ENCODE results near the gene SAMD7. TPM values are rescaled to one million over a fixed set of nuclear protein-coding genes. Genes with fewer than 3 reads are reported as not detected.

The SAMD7 gene, protein sequence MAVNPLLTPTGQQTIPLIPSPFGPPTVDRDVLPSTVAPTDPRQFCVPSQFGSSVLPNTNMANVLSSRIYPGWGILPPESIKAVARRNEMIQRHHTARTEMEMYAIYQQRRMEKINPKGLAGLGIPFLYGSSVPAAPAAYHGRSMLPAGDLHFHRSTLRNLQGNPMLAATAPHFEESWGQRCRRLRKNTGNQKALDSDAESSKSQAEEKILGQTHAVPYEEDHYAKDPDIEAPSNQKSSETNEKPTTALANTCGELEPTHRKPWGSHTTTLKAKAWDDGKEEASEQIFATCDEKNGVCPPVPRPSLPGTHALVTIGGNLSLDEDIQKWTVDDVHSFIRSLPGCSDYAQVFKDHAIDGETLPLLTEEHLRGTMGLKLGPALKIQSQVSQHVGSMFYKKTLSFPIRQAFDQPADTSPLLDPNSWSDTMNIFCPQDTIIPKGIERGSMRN
- total RNA-seq (2016; rRNA removed; fragmentation: Illumina TruSeq; extraction: Trizol) (not detected in 2 replicates), polyA plus RNA-seq (2011; rRNA removed) (not detected in 2 replicates), polyA minus RNA-seq (2011; rRNA and poly(A)+ RNA removed; ENCODE audit: low replicate concordance) (not detected in 2 replicates), Bru-seq, nascent RNA (percentile 4 among the genes with signal in this experiment), BruChase-seq, experiment 1, labeled RNA remaining after a 6-hour chase (percentile 5 among the genes with signal in this experiment), BruChase-seq, experiment 2, labeled RNA remaining after a 2-hour chase (percentile 4 among the genes with signal in this experiment)
- not detected in 2 replicates for total RNA-seq (2016; cell fraction: cytosol; rRNA removed; fragmentation: Illumina TruSeq; extraction: Trizol; ENCODE audit: low read depth)
- total RNA-seq (2016; cell fraction: insoluble cytoplasmic fraction; rRNA removed; fragmentation: Illumina TruSeq; extraction: Trizol) = not detected in 2 replicates
- not detected in 2 replicates for total RNA-seq (2016; cell fraction: membrane; rRNA removed; fragmentation: Illumina TruSeq; extraction: Trizol)
- not detected in 2 replicates for total RNA-seq (2016; cell fraction: nucleus; rRNA removed; fragmentation: Illumina TruSeq; extraction: Trizol)
- not detected in 2 replicates for polyA plus RNA-seq (2011; cell fraction: cytosol; rRNA removed)
- not detected in 2 replicates for polyA plus RNA-seq (2011; cell fraction: nucleus; rRNA removed)
- not detected in 2 replicates for polyA plus RNA-seq (2012)
- polyA plus RNA-seq (2016; cell fraction: cytosol; fragmentation: Illumina TruSeq; extraction: Trizol; ENCODE audit: low read depth) = not detected in 2 replicates
- not detected in 2 replicates for polyA plus RNA-seq (2016; cell fraction: insoluble cytoplasmic fraction; fragmentation: Illumina TruSeq; extraction: Trizol; ENCODE audit: low read depth)
- not detected in 2 replicates for polyA plus RNA-seq (2016; cell fraction: membrane; fragmentation: Illumina TruSeq; extraction: Trizol; ENCODE audit: low read depth)
- not detected in 2 replicates for polyA plus RNA-seq (2016; cell fraction: nucleus; fragmentation: Illumina TruSeq; extraction: Trizol; ENCODE audit: insufficient read depth, low read depth)
- not detected in 2 replicates for polyA minus RNA-seq (2011; cell fraction: cytosol; rRNA and poly(A)+ RNA removed)
- not detected in 2 replicates for polyA minus RNA-seq (2011; cell fraction: nucleus; rRNA and poly(A)+ RNA removed)
- long read RNA-seq, experiment 1 = 0 reads
- long read RNA-seq, experiment 2 = 0 reads

DNA sequence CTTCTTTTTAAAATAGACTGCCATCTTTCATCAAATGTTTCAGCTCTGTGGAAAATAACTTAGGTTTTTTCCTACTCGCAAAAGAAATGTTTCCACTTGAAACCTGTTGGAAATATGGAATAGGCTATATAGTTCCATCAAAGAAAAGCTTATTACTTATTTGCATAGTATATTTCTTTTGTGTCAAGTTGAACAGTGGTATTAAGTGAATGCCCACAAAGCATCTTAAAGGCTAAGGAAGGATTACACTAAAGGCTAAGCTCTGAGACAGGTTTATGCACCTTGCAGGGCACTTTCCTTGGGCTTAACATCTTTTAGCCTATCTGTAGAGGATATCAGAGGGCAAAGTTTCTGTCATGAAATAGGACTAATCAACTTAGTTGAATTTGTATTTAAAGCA, at the start of gene SAMD7:
SAMD7 (plus strand) TSS at position 301 of the 400 bp plus-strand sequence. CDS start 7,927 bp downstream, outside the sequence.
- Histone ChIP-seq H3K4me1 (ENCODE audit: insufficient read depth, low read length) (no peaks in the 10 kb centered on the region), H3K9ac (ENCODE audit: insufficient read depth, low read depth, low read length) (no peak within 1 kb of the TSS), H3K4me2 (ENCODE audit: low read depth, low read length) (no peak within 1 kb of the TSS), H3K27me3 (ENCODE audit: control insufficient read depth in 1 of 2, insufficient read depth in 2 of 2, low read length in 2 of 2) (peaks cover 0 to 3% of the 10 kb centered on the region in 2 experiments; a peak in 2 of 5 replicates), H2AFZ (ENCODE audit: low read length) (no peak within 1 kb of the TSS), H3K4me3 (replicated peaks in 1 of 3; ENCODE audit: insufficient read depth in 1 of 3, low read depth in 2 of 3, low read length in 3 of 3) (no peak within 1 kb of the TSS), H3K36me3 (replicated peaks in 1 of 2; ENCODE audit: control insufficient read depth in 1 of 2, insufficient read depth in 2 of 2, low read length in 2 of 2) (no peaks in the 10 kb centered on the region), H4K20me1 (ENCODE audit: insufficient read depth, low read length) (no peaks in the 10 kb centered on the region), H3K9me3 (ENCODE audit: low read length) (no peaks in the 10 kb centered on the region), H3K79me2 (ENCODE audit: insufficient read depth, low read length) (no peaks in the 10 kb centered on the region), H3K27ac (ENCODE audit: extremely low read length, insufficient read depth, low read length) (no peak within 1 kb of the TSS)
- ChIA-PET POLR2A (no interaction called here), CTCF (ENCODE audit: low intra/inter-chr PET ratio, low total read pairs) (no interaction called here)
- TF ChIP-seq NFYB (CRISPR knock-in tag; IDR thresholded peaks at IDR 0.05) (no peak), PHB2 (IDR thresholded peaks at IDR 0.05; ENCODE audit: partially characterized antibody) (no peak), HNRNPLL (IDR thresholded peaks at IDR 0.05; ENCODE audit: low read depth, low read length, poor library complexity, severe bottlenecking) (no peak), ZNF550 (CRISPR knock-in tag; IDR thresholded peaks at IDR 0.05; ENCODE audit: borderline replicate concordance) (no peak), NFE2L1 (CRISPR knock-in tag; IDR thresholded peaks at IDR 0.05; ENCODE audit: borderline replicate concordance) (no peak)
- in situ Hi-C loops (cut with HindIII; ENCODE audit: extremely low pct_ligation_motif_present, low pct_unique_long_range_greater_than_20kb) (no loop called here), intact Hi-C loops (cut with micrococcal nuclease; ENCODE audit: unreplicated experiment) (no loop called here)
- ATAC-seq (no peak), DNase-seq (ENCODE audit: low spot score) (no peak), FAIRE-seq (no peak)
- BruUV-seq (replicated peaks) = no TSS peak
- WGBS (ENCODE audit: low lambda C conversion rate) = 88% methylated on average over 1 of the region's 1 CpG
